T-helper 2 cell (primary cell): ENCODE results near the gene TMCC3.

Experiments used
- DNase-seq, 5 experiments: peaks; one replicate each; pipeline versions ENCODE4 v3.0.0 to v3.0.0-alpha.2; 2012 to 2022

The TMCC3 gene

GRCh38 chr12:94671917-94672316, 21.6 kb upstream of the TMCC3 start:
- no peak for DNase-seq

- no peak for DNase-seq
These were observed 20.5 kb upstream of the TMCC3 start for GRCh38 chr12:94670898-94671297.

DNA sequence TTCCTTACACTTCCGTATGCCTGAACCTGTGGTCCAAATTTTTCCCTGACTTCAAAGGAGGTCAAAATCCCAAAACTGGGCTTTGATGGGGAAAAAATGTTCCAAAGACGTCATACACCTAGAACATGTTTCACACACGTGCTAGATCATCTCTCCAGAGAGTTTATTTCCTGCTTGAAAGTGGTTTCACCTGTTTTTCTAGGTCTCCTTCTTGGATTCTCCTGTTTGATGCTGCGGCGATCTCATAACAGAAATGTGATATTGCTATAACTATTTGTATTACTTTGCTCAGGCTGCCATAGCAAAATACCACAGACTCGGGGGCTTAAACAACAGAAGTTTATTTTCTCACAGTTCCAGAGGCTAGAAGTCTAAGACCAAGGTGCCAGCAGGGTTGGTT, 19.7 kb upstream of the TMCC3 start:
- no peak for DNase-seq

- no peak for DNase-seq
These were observed 16.7 kb upstream of the TMCC3 start for GRCh38 chr12:94667031-94667540.

- DNase-seq = no peak
These were observed 15.8 kb upstream of the TMCC3 start for GRCh38 chr12:94666158-94666557.

DNA sequence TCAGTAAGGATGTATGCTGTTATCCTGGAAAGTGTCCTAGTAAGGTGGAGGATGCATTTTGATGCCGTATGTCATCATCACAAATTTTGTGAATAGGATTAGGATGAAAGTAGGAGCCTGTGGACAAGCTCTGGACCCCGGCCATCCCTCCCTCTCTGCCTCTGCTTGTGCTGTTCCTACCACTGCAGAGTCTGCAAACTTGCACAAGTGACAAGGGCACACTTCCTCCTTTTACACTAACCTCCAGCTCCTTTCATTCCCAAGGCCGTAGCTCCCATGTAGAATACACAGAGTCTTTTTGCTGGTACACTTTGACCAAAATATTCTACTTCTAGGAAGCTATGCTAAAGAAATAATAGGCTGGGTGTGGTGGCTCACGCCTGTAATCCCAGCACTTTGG, 13.3 kb upstream of the TMCC3 start:
- no peak for DNase-seq

DNA sequence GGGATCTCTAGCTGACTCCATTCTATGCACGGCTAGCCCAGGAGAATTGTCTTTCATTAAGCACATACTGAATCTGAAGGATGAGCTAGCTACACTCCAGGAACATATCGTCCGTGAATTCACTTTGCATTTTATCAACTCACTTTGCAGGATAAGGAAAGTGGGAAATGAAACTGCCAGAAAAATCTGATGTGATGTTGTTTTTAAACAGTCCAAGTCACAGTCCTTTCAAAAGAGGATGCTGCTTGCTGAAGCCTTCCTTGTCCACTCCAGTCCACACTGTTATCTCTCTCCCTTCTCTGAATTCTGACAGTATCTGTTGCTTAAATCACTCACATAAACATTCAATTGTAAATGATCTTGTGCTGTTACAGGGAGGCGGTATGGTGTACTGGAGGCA, 12.7 kb upstream of the TMCC3 start:
- DNase-seq = no peak

- DNase-seq = no peak
These were observed 10.1 kb upstream of the TMCC3 start for GRCh38 chr12:94660436-94660835.

DNA sequence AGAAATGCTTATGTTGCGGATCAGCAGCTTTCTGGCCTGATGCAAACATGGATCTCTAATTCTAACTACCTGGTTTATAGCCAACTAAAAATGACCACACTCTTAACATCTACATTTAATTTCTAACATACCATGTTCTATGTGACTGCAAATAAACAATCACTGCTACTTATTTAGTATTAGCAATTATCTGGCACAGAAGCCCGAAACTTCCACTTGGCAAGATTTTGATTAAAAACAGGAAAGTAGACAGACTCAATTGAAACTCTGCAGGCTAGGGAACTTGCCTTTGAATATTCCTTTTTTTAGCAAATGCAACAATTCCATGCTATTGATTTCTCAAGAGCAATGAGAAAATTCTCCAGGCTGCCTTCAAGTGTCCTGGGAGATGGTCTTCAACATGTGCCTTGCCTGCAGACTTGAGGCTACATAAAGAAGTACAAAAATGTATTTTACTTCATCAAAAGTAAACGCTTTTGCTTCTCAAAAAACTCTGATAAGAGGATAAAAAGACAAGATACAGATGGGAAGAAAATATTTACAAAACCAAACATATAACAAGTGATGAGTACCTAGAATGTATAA, 9.1 kb upstream of the TMCC3 start:
- no peak for DNase-seq

DNA sequence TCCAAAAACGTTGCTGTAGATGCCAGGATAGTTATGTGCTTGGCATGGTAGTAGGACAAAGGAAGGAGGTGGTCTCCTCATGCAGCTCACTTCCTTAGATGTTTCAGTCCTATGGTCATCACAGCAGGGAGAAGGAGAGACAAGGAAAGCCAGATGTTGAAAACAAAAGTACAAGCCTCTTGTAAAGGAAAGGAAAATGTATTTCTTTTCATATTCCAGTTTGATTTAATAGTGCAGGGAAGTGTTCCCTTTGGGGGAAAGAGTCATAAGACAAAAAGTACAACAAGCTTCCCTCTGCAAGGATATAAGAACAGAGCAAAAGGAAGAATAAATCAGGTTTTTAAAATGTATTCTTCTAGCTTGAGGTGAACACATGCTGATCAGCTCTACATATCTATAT, 8.6 kb upstream of the TMCC3 start:
- DNase-seq = no peak

- no peak for DNase-seq
These were observed 6.2 kb upstream of the TMCC3 start for GRCh38 chr12:94656556-94656955.

DNA sequence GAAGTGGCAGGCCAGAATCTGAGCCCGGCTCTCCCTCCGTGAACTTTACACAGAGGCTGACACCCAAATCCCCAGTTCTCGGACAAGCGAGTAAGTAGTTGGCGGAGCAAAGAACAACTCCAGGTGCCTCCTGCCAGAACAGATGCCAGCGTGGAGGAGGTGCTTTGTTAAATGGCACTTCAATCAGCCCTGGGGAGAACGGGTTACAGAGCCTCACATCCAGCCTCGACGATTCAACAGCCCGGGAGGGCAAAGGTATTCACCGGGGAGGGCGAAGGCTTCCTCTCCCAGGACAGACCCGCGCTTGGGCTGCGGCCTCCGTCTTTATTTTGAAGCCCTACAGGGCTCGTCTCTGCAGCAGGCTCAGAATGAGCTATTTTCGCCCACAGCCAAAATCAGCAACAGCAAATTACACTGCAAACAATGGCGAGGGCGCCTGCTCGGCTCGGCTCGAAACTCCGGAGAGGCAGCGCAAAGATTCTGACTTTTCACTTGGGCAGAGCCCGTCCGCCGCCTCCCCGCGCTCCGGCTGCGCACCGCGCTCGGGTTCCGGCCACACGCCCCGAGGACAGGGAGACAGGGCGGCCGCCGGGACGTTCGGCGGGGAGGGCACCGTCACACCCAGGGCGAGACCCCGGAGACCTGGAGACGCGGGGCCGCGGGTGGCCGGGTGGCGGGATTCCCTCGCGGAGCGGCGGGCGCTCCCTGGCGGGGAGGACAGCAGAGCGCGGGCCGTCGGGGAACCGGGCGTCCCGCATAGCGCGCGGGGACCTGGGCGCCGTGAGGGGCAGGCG, 811 bp downstream of the TMCC3 start:
- DNase-seq = peak in 2 of 5 experiments; percentile 13 to 22

DNA sequence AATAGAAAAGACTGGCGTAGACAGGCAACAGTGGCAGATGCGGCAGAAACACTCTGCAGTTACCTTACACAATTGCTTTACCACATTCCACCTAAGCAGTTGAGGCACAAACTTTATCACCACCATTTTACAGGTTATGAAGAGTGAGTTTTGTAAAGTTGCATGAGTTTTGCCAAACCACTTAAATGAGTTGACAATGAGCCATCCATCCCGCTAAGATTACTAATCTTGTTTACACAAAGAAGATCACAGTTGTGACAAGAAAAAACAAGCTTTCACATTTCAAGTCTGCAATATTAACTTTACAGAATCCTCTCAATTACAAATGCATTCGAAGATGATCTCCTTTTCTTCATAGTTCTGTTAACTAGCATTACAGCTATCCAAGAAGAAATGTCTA, 1.8 kb downstream of the TMCC3 start:
- no peak for DNase-seq

DNA sequence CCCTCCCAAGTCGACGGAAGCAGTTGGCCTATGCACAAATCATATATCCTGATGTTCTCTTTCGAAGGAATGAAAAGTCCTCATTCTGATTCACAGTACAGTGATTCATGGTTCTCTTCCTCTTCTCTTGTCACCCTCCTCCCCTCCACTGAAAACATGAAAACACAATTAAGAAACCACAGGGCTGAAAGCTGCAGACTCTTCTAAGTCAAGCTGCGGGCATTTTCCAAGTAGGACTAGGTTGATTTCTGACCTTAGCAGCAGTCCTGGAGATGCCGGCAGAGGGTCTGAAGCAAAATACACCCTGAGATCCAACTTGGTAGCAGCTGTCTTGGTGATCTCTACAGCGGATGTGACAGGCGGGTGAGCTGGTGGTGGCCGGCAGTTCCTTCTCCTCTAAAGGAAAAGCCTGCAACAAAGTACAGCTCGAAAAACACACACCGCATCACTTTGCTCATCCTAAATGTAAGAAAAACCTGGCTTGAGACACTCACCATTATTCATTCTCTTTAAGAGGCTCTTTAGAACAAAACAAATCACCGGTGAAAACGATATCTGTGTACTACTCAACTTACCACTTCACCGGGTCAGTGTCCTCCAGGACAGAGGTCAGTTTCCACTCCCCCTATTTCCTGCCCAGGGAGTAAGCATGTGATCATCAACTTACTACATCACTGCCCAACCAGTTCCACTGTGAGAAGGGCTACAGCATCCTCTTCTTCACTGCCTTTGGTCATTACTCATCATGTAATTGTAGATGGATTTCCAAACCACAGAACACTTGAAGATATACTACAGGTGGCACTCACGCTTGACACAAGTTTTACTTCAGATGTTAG, 6.0 kb downstream of the TMCC3 start:
- peak in 1 of 5 experiments; percentile 10 for DNase-seq

GRCh38 chr12:94643606-94644005, 6.8 kb downstream of the TMCC3 start:
- DNase-seq = no peak

GRCh38 chr12:94641283-94641682, 9.1 kb downstream of the TMCC3 start:
- DNase-seq = no peak

DNA sequence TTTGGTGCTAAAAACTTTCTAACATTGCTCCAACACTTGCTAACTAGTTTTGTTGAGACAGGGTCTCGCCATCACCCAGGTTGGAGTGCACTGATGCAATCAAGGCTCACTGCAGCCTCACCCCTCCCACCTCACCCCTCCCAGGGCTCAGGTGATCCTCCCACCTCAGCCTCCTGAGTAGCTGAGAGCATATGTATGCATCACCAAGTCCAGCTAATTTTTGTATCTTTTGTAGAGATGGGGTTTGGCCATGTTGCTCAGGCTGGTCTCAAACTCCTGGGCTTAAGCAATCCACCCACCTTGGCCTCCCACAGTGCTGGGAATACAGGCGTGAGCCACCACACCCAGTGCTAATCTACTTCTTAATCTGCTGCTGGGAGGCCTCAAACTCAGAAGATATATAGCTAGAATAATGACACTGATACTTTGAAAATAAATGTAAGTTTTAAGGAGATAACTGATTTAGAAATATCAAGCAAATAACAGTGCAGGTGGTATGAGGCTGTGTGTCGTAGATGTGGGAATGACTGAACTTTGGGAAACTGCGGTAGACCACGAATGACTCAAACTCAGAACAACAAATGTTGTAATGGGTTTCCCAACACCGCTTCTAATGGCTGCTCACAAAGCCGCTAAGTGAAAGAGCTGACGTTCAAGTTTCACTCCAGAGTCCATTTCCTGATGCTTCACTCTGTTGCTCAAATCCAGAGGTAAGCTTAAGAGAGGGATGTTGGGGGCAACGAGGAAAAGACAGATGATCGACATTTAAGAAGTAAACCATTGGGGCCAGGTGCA, 10.0 kb downstream of the TMCC3 start:
- peak in 2 of 5 experiments; percentile 22 to 88 for DNase-seq

GRCh38 chr12:94638521-94638920, 11.8 kb downstream of the TMCC3 start:
- no peak for DNase-seq

- DNase-seq = no peak
These were observed 12.8 kb downstream of the TMCC3 start for GRCh38 chr12:94637390-94638113.

DNA sequence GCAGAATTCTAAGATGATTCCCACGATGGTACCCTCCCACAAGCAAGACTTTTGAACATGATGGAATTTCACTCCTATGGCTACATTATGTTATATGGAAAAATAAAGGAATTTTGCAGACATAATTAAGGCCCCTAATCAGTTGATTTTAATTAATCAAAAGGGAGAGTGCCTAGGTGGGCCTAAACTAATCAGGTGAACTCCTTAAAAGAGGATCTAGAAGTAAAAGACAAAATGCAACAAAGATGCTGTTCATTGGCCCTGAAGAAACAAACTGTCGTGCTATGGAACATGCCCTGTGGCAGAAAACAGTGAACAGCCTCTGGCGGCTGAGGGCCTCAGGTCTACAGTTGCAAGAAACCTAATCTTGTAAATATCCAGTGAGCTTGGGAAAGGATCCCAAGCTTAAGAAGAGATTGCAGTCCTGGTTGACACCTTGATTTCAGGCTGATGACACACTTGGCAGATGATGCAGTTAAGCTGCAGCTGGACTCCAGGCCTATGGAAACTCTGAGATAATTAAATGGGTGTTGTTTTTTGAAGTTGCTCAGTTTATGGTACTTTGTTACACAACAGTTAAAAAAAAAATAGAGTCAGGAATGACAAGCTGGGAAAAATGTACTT, 13.8 kb downstream of the TMCC3 start:
- DNase-seq = no peak

DNA sequence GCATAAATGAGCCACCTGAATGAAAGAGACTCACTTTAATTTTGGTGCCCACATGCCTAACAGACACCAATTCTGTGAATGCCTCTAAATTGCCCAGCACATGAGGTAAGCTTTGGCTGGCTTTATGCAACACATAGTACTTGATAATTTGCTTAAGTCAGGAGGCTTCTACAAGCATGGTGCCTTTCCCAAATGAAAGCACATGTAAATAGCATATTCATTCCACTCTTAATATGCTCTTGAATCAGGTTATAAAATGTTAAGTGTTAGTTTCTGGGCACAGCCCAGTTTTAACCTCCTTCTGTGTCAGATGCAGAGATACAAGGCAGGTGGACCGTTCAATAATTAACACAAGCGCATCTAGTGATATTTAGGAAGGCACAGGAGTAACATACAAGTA, 15.6 kb downstream of the TMCC3 start:
- DNase-seq = no peak
